Measurements from ENCODE around the gene ATP4A.

Gene ATP4A

DNA sequence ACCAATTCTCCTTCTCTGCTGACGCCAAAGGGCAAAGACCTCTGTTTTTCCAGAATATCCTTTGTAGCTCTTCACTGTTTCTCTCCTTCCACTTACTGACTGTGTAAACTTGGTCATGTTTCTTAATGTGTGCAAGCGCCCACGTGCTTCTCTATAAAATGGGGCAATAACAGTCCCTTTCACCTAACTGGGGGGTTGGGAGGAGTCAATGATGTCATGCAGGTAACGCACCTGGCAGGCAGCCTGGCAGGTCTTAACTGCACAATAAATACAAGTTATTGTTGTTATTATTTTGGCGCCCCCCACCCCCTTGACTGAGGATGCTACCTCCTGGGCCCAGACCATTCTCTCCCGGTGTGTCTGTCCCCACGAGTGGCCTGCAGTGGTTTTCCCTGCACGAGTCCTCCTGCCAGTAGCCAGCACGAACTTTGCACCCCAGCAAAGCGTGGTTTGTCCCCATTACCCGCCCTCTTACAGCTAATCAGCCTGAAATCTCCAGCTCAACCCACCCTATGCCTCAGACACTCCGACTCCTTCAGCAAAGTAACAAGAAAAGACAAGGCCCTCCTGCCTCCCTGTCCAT, 40.6 kb downstream of the ATP4A start:
- DNase-seq: no peak

DNA sequence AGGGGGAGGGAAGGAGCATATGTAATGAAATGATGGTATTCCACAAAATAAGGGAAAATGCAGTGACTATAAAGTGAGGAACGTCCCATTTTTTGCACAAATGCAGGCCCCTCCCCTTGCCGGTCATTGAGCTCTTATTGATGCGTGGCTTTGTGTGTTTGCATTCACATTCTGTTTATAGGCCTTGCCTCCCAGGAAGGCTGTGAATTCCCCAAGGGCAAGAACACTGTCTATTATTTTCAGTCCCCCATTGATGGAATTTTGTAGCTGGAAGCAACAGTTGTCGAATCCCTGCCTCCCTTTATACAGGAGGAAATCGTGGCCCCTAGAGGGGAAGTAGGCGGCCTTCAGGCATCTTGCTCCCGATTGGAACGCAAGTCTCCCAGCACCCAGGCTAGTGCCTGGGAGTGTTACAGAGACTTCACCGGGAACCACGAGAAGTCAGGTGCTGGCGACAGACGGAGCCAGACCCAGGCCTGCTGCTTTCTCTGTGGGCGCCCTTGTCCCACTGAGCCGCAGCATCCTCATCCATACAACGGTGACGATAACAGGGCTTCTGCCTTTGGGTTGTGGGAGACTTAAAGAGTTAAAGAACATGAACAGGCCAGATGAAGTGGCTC, 42.2 kb downstream of the ATP4A start:
- DNase-seq: no peak

DNA sequence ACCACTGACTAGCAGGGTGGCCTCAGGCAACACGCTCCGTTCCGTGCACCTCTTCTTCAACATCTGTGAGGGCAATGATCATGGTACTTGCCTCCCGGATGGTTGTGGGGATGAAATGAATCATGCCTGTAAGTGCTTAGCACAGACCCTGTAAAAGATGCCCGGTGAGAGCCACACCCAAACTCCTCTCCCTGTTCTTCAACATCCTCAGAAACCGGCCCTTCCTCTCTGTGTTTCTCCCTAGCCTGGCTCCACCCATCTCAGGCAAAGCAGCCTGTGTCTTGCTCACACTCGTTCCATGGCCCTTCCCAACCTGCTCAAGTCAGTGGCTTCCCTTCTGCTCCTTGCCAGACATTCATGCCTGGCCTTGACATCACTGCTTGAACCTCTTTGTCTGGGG, 44.2 kb downstream of the ATP4A start:
- DNase-seq: no peak

DNA sequence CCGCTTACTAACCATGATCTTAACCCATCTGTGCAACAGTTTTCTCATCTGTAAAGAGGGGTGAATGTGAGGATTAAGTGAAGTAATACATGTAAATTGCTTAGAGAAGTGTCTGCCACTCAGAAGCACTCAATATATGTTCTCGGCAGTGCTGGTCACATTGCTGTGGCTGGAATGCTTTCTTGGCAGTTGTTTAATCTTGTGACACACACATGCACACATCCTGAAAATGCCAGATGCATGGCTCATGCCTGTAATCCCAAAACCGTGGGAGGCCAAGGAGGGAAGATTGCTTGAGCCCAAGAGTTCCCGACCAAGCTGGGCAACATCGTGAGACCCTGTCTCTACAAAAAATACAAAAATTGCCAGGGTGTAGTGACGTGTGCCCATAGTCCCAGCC, 45.1 kb downstream of the ATP4A start:
- DNase-seq: no peak

DNA sequence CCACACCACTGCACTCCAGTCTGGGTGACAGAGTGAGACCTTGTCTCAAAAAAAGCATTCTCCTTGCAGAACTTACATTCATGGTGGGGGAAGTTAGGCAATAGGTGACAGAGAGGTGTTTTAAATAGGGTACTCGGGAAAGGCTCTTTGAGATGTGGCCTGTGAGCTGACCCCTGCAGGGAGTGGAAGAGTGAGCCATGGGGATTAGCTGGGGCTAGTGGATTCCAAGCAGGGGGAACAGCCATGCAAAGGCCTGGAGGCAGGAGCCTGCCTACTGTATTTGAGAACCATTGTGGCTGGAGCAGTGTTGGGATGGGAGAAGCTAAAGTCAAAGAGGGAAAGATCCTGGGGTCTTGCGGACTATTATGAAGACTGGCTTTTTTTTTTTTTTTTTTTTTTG, 46.1 kb downstream of the ATP4A start:
- no peak for DNase-seq

DNA sequence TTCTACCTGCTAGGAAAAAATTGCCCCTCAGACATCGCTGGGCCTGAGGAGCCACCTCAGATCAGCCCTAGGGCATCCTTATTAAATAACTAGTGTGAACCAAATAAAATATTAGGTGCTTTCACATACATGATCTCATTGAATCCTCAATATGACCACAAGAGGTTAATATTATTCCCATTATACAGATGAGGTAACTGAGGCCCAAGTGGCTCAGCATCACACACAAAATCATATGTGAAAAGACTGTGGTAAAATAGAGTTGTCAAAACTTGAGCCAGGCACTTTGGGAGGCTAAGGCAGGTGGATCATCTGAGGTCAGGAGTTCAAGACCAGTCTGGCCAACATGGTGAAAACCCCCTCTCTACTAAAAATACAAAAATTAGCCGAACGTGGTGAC, 47.1 kb downstream of the ATP4A start:
- DNase-seq: no peak

DNA sequence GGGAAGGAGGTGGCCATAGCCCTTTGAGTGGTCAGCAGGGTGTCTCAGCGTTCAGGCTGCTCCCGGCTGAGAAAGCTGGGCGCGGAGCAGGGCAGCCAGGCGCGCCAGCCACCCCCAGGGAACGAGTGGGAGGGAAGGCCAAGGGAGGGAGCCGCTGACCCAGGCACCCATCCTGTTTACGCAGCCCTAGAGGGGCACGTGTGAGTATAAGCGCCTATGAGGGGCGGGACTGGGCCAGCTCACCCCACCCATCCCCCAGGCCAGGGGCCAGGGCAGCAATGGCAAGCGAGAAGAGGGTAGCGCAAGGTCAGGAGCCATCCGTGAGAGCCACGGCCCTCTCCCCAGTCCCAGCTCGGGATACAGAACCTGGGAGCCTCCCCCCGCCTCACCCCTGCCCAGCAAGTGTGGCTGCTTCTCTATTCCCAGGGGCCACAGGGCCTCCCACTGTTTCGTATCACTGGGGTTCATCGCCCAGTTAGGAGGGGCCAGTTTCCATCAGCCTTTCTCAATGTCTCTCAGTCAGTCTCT, 49.1 kb downstream of the ATP4A start:
- DNase-seq: no peak

DNA sequence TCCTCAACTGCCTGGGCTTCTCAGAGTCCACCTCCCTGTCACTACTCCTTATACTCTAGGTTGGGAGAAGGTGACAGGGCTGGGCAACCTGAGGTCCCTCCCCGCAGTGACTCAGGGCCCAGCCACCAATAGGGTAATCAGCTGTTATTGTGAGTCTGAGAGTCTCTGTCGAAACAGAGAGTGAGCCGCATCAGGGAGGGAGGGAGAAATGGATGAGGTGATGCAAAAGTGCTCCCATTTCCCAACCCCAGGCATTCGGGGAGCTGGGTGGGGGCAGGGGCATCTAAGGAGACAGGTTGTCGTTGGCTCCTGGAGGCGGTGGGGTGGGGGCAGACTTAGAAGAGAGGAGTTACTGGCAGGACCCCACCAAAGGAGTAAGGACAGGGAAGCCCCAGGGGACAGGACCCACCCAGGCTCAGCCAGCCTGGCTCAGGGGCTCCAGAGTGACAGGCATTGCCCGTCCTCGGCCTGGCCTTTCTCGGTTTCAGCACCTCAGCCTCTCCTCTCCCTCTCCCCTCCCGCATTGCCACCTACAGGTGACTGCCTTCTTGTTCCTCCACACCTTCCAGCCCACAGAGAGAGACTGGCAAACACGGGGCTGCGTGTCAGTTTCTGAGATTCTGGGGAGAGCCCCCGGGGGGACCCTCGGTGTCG, 49.7 kb downstream of the ATP4A start, which contains the start of gene DMKN:
Gene DMKN, minus strand, starts transcription at position 22 of the 654 bp plus-strand sequence. CDS start 174 bp downstream, outside the sequence.
- DNase-seq: no peak

DNA sequence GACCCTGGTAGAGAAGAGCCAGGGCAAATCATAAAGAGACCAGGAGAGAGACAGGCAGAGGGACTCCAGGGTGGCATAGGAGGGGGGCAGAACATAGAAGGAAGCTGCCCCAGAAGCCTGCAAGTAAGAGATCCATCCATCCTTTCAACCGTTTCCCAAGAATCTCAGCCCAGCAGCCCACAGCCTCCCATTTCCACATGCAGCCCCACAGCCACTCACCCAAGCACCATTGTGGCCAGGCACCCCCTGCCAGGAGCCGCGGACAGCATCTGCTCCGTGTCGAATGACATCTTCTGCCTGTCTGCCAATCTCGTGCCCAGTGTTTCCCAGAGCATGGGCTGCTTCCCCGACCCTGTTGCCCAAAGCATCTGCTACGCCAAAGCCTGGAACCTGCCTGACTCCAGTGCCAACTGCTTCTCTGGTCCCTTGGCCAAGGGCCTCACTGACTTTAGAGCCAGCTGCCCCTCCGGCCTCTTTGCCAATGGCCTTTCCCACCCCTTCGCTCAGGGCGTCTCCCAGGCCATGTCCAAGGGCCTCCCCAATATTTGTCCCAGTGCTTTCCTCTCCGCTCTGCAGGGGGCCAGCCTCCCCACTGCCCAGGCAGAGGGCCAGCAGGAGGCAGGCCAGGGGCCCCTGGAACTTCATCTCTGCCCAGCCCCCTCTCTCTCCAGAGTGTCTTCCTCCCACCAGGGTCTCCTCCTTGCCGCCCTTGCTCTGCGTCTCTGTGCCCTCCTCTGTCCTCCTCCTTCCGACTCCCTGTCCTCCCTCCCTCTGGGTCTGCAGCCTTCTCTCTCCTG, 50.4 kb downstream of the ATP4A start:
- DNase-seq: no peak

DNA sequence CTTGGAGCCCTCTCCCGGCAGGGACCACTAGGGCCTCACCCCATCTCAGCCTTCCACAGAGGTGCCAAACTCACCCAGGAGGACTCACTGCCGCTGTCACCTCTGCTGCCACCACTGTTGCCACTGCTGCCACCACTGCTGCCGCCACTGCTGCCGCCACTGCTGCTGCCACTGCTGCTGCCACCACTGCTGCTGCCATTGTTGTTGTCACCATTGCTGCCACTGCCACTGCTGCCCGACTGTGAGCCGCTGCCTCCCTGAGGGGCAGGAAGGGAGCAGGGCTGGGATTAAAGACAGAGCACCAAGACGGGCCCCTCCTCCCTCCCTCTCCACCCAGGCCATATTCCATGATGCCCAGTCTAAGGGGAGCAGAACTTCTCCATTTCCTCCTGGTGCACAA, 52.1 kb downstream of the ATP4A start:
- no peak for DNase-seq

DNA sequence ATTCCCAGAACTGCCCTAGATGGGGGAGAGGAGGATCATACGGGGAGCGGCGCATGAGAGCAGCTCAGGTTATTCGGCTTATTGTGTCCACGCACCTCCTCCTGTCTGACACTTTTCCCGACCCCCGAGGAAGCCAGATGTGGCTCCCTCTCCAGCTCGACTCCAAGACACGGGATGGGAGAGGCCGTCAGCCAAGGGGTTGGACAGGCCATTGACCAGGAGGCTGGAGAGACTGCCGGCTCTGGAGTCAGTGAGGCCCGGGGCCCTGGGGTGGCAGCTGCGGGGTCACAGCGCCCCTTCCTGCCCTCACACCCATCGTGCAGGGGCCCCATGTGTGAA, 52.9 kb downstream of the ATP4A start:
- DNase-seq: no peak

DNA sequence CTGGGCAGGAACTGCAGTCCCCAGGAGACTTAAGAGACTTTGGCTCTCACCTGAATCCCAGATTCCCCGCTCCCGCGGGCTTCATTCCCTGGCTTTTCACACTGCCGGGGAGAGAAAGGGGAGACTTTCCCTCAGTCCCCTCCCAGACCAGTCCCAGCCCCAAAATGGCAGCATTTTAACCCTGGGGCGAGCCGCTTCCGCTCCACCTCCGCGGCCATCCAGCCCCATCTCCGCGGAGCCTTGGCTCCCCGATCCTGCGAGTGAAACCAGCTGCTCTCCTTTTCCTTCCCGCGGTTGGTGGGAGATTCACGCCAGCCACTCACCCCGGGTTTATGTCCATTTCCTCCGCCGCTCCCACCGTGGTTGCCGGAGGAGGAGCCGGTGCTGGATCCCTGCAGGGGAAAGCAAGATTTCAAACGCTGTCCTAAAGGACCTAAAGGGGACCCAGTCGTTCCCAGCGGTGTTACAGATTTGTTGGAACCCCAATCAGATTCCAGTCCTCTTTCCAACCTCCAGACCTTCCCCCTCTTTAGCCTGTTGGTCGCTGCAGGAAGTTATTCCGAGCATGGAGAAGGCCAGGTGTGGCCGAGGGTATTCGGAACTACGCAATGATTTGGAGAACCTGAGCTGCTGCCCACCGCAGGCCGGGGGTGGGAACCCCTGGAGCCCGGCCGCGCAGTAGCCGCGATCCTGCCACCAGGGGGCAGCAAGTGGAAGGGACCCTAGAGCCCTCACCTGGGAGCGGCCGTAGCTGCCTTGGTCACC, 53.4 kb downstream of the ATP4A start:
- DNase-seq: peak; percentile 79

DNA sequence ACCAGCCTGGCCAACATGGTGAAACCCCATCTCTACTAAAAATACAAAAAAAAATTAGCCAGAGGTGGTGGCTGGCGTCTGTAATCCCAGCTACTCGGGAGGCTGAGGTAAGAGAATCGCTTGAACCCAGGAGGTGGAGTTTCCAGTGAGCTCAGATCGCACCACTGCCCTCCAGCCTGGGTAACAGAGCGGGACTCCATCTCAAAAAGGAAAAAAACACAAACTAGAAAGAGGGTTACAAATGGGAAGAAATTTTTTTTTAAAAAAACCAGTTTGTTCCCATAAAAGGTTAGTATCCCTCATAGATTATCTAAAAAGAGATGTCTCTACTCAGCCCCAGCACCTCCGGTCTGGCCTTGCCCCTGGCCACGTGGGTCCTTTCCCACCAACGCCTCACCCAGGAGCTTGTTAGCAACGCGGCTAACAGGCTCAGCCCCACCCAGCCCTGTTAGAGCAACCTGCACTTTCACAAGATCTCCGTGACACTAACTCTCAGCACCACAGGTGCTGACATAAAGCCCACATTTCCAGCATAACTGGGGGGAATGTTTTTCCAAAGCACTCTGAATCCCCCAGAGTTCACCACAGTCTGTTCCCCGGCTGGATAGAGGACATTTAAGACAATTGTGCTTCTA, 54.3 kb downstream of the ATP4A start:
- DNase-seq: no peak

DNA sequence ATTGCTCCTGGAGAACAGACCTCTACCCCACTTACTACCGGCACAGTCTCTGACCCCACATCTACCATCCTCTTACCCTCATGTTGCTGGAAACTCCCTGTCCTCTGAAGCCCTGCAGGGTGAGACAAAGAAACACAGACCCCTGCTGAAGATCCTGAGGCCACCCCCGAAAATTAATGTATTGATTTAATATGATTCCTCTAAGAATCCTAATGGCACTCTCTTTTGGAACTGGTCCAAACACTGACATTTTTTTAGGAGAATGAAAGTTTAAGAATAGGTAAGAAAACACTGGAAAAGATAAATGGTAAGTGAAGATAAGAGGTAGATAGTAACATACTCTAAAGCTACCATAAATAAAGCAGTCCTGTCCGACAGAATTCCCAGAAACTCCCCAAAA, 55.3 kb downstream of the ATP4A start:
- no peak for DNase-seq

DNA sequence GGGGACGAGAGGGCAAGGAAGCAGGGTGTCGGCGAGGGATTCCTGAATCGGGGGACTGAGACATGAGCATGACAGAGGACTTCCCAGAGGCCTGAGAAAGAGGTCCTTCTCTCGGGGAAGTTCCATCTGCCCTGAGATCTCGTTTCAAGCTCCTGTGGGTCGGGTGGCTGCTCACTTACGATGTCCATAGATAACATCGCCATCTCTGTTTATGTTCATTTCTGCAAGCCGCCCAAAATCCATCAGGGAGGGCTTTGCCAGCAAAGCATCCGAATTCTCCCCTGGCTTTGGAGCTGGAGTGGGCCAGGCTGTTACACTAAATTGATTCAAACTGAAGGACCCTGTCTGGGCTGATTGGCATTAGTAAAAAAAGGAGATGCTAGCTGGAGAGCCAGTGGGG, 55.9 kb downstream of the ATP4A start:
- no peak for DNase-seq

DNA sequence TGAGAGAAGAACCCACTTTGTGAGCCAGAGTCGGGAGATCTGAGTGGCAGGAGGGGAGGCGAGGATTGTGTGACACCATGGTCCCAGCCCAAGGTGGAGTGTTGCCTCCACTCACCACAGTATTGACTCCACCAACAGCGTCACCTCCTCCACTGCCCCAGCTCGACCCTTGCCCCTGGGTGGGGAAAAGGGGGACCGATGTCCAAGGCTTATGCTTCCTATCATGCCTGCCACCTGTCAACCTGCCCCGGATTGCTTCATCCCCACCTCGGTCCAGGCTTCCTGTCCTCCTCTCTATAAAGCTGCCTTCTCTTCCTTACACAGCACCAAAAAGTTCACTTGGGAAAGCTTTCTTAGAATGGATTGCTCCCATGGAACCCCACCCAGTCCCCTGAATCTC, 57.4 kb downstream of the ATP4A start:
- DNase-seq: no peak

DNA sequence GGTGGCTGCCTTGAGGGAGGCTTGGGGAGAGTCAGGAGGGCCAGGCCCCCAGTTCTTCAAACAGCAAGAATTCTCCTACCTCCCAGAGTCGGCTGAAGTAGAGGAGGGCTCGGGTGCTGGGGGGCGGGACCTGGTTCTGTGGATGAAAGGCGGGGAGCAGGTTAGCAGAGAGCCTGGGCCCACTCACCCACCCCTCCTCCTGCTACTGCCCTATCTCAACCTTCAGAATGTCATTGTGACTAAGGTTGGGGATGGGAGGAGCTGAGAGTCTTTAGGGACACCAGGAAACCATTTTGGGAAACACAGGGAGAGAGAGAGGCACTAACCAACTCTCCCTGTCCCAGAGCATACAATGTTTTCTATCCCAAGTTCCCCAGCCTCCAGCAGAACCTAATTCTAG, 60.7 kb downstream of the ATP4A start:
- DNase-seq: no peak

DNA sequence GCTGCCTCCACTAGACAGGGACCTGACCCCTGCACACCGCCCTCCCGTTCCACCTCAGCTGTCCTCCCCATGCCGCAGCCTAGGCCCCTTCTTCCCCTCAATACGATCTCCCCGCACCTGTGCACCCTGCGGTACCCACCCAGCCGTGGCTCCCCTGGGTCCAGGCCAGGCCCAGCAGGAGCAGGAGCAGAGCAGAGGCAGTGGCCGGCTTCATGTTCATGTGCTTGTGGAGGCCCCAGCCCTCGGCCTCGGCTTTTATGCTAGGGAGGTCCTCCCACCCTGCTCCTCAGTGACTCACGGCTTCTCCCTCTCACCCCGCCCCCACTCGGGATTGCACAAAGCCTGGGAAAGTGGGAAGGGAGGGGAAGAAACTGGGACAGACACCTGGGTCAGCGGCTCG, 61.8 kb downstream of the ATP4A start:
- DNase-seq: no peak

DNA sequence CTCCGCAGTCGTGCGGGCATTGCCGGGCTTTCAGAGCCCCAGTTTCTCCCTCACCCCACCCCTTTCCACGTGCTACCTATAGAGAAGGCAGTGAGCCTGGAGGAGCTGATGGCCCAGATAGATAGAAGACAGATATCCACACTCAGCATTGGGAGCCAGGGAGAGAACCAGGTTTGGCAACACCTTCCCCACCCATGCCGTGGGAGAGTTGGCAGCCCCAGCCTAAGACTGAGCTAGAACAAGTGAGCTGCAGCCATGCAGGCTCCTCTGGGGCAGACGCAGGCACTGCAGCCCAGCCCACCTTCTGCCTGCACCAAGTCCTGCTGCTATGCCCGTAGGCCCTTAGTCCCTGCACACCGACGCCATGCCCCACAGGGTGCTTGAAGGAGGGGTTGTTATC, 62.8 kb downstream of the ATP4A start:
- no peak for DNase-seq

All from activated CD4-positive, CD25-positive, alpha-beta regulatory T cell treated with anti-CD3 and anti-CD28 coated beads, Interleukin-2, amount 50 U/mL, for 72 hours (primary cell).